ENCODE data around the gene PPP2R5C.

The PPP2R5C gene

DNA sequence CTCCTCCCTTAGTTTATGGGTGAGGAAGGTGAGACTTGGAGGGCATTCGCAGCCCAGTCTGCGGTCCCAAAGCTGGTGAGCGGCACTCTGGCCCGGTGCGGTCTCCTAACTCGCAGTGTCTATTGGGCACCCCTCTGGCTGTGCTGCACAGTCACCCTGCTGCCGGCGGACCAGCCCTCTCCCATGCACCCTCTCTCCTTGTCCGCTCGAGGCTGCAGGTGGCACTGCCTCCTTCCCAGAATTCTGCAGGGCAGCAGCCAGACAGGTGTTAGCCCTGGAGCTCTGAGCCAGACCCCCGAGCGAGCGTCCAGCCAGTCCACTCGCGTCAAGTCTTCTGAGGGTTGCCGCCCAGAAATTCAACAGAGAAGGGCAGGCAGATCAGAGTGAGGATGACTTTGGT is 146.1 kb downstream of the PPP2R5C start:
- no peak overlapping the region for H3K27ac ChIP-seq
- TF ChIP-seq Cebpa-rat (IDR thresholded peaks at IDR 0.05) = no peak
- H3K36me3 ChIP-seq = peaks cover 100% of the 10 kb centered on the region

DNA sequence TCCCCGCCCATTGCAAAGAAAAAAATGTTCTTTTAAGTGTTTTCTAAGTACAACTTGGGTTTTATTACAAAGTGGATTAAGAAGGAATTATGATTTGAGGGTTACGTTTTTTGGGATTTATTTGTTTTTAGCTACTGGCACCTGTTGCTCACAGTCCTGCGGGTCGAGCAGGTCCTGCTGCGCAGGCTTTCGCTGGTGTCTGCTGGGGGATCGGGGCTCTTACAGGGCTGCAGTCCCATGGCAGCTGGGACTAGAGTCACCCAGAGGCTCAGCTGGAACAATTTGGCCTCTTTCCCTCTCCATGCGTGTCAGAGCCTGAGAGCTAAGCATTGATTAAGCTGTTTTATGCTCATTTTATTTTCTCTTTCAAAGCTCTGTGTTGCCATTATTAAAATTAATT is 147.3 kb downstream of the PPP2R5C start:
- H3K9me3 ChIP-seq = no peaks in the 10 kb centered on the region
- H3K4me1 ChIP-seq = no peaks in the 10 kb centered on the region
- H4K20me1 ChIP-seq = peaks cover 90% of the 10 kb centered on the region
- H3K4me2 ChIP-seq = no peak overlapping the region
- no peak for TF ChIP-seq Cebpa-rat (IDR thresholded peaks at IDR 0.05)
- H3K9ac ChIP-seq = no peak overlapping the region
- H3K27ac ChIP-seq = no peak overlapping the region
- no peak overlapping the region for H3K4me3 ChIP-seq
- H3K27me3 ChIP-seq = no peaks in the 10 kb centered on the region
- peaks cover 100% of the 10 kb centered on the region for H3K36me3 ChIP-seq

More for the DNA sequence above, 146.1 kb downstream of the PPP2R5C start:
- Histone ChIP-seq H3K4me2 (no peak overlapping the region), H3K27me3 (no peaks in the 10 kb centered on the region), H3K4me3 (no peak overlapping the region), H3K9ac (no peak overlapping the region), H4K20me1 (peaks cover 91% of the 10 kb centered on the region), H3K9me3 (no peaks in the 10 kb centered on the region), H3K4me1 (no peaks in the 10 kb centered on the region)

DNA sequence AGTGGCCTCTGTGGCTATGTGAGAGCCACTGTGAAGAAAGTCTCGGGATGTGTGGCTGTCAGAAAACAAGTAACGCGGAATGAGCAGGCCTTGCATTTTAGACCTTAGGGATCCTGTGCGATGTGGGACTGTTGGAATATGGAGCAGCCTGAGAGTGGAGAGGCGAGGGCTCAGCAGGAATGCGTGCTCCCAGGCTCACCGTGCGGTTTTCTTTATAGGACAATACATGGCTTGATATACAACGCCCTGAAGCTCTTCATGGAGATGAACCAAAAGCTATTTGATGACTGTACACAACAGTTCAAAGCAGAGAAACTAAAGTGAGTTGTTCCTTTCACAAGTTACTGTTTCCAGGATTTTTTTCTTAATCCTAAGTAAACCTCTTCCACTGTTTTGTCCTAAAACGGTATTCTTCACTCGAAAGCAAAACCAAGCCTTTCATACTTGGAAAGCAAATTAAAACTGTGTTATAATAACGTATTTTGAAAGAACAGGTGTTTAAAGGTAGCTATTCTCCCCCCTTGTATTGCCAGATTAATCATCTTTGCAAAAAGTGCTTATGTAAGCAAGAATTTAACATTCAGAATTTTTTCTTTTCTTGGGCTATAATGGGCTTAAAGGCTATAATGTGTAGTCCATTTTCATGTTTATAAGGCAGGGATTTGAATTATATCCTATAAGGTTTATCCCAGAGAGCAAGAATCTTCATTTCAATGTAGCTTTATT is 148.0 kb downstream of the PPP2R5C start:
- no peaks in the 10 kb centered on the region for H3K4me1 ChIP-seq
- H3K27ac ChIP-seq = no peak overlapping the region
- H3K36me3 ChIP-seq = peaks cover 100% of the 10 kb centered on the region
- no peak overlapping the region for H3K4me3 ChIP-seq
- H3K9me3 ChIP-seq = no peaks in the 10 kb centered on the region
- no peak overlapping the region for H3K9ac ChIP-seq
- H3K27me3 ChIP-seq = no peaks in the 10 kb centered on the region
- no peak overlapping the region for H3K4me2 ChIP-seq
- TF ChIP-seq Cebpa-rat (IDR thresholded peaks at IDR 0.05) = no peak
- peaks cover 92% of the 10 kb centered on the region for H4K20me1 ChIP-seq

DNA sequence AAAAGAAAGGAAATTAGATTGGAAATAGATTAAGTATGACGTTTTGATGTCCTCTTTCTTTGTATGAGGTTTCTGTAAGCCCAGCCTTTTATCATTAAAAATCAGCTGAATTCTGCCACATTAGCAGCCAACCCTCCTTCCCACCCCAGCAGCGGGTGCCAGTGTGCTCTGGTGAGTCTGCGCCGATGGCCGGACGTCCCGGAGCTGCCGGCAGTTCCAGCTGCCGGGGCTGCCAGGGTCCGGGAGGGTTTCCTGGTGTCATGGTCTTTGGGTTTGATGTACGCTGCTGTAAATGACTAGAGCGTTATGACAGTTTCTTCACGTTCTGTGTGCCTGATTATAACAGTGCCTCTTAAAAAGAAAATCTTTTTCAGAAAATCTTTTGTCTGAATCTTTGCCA is 151.3 kb downstream of the PPP2R5C start:
- Histone ChIP-seq H3K27me3 (no peaks in the 10 kb centered on the region), H3K36me3 (peaks cover 99% of the 10 kb centered on the region), H3K4me2 (no peak overlapping the region), H3K27ac (no peak overlapping the region), H3K4me1 (no peaks in the 10 kb centered on the region), H3K9me3 (no peaks in the 10 kb centered on the region), H4K20me1 (peaks cover 89% of the 10 kb centered on the region), H3K4me3 (no peak overlapping the region), H3K9ac (no peak overlapping the region)
- no peak for TF ChIP-seq Cebpa-rat (IDR thresholded peaks at IDR 0.05)

DNA sequence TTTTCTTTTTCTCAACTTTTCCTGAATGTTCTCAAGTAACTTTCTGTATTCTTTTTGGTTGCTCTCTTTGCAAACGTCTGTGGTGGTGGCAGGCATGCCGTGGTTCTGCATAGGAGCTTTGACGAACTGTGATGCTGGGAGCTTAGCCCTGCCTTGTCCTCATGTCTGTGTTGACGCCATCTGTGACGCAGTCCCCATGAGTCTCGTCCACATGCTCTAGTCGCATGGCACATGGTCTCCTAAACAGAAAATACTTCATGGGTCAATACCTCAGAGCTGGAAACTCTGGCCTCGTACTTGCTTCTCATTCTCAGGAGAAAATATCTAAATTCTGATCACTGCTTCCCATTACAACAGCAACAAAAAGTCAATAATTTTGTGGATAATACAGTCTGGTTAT is 152.6 kb downstream of the PPP2R5C start:
- no peak overlapping the region for H3K4me2 ChIP-seq
- no peak overlapping the region for H3K4me3 ChIP-seq
- H3K4me1 ChIP-seq = no peaks in the 10 kb centered on the region
- H3K27me3 ChIP-seq = no peaks in the 10 kb centered on the region
- H3K27ac ChIP-seq = no peak overlapping the region
- no peaks in the 10 kb centered on the region for H3K9me3 ChIP-seq
- peaks cover 94% of the 10 kb centered on the region for H3K36me3 ChIP-seq
- no peak for TF ChIP-seq Cebpa-rat (IDR thresholded peaks at IDR 0.05)
- H3K9ac ChIP-seq = no peak overlapping the region
- H4K20me1 ChIP-seq = peaks cover 85% of the 10 kb centered on the region

DNA sequence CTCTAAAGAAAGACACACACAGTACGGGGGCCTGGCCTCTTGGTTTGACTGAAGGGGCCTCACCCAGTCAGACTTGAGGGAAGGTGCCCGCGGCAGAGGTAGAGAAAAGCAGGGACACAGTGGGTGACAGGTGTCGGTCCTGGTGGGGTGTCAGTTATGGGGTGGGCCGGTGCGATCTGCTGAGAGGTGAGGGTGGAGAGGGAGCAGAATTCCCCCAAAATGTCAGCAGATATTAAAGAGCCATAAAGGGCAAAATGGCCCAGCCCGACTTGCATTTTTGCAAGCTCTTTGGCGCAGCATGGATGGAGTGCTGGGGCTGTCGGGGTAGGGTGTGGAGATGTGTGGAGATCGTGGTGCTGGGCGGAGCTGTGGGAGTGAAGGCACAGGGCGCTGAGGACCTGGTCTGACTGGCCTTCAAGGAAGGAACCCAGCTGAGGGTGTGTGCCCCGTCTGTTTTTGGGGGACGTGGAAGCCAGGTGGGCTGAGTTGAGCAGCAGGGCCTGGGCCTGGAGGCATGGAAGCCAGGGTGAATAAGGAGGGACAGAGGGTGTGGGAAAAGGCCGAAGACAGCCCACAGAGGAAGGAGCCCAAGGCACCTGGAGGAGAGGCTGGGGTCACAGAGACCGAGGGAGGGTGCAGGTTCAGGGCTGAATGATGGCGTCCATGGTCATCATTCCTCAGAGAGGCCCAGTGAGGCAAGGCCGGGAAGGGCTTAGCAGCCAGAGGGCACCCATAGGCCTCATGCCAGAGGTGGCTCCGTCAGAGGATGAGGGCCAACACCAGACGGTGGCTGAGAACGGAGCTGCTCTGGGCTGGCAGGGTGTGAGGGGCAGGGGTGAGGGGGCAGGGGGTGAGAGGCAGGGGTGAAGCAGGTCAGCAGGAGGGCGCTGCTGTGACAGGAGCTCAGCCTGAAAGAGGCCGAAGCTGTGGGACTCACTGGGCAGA is 154.6 kb downstream of the PPP2R5C start:
- no peak overlapping the region for H3K4me2 ChIP-seq
- no peak overlapping the region for H3K9ac ChIP-seq
- no peak overlapping the region for H3K4me3 ChIP-seq
- H3K9me3 ChIP-seq = no peaks in the 10 kb centered on the region
- no peaks in the 10 kb centered on the region for H3K4me1 ChIP-seq
- H3K36me3 ChIP-seq = peaks cover 94% of the 10 kb centered on the region
- peaks cover 87% of the 10 kb centered on the region for H4K20me1 ChIP-seq
- no peaks in the 10 kb centered on the region for H3K27me3 ChIP-seq
- TF ChIP-seq Cebpa-rat (IDR thresholded peaks at IDR 0.05) = no peak
- H3K27ac ChIP-seq = no peak overlapping the region

DNA sequence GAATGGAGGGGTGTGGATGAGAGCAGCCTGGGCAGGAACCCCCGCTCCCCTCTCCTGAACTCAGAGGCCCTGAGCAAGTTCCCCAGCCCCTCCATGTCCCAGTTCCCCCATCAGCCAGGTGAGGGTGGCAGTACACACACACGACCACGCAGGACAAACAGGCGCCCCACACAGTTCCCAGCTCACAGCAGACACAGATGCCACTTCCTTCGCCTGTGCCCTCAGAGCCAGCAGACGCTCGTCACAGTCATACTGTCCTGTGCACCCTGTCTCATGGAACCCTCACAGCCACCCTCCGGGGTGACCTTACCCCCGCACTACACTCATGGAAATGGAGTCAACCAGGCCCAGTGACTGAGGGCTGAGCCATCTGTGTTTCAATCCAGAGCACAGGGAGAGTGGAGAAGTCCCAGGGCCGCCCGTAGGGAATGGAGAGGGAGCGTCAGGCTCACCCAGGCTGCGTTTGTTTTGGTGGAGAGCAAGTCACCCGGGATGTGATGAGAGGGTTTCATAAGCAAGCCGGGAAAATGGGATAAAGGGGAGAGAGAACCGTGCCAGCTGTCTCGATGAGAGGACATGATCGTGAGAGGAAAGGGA is 155.4 kb downstream of the PPP2R5C start:
- peaks cover 82% of the 10 kb centered on the region for H4K20me1 ChIP-seq
- TF ChIP-seq Cebpa-rat (IDR thresholded peaks at IDR 0.05) = no peak
- H3K4me1 ChIP-seq = no peaks in the 10 kb centered on the region
- no peaks in the 10 kb centered on the region for H3K27me3 ChIP-seq
- no peak overlapping the region for H3K4me3 ChIP-seq
- H3K9me3 ChIP-seq = no peaks in the 10 kb centered on the region
- no peak overlapping the region for H3K9ac ChIP-seq
- peaks cover 94% of the 10 kb centered on the region for H3K36me3 ChIP-seq
- H3K4me2 ChIP-seq = no peak overlapping the region
- no peak overlapping the region for H3K27ac ChIP-seq

DNA sequence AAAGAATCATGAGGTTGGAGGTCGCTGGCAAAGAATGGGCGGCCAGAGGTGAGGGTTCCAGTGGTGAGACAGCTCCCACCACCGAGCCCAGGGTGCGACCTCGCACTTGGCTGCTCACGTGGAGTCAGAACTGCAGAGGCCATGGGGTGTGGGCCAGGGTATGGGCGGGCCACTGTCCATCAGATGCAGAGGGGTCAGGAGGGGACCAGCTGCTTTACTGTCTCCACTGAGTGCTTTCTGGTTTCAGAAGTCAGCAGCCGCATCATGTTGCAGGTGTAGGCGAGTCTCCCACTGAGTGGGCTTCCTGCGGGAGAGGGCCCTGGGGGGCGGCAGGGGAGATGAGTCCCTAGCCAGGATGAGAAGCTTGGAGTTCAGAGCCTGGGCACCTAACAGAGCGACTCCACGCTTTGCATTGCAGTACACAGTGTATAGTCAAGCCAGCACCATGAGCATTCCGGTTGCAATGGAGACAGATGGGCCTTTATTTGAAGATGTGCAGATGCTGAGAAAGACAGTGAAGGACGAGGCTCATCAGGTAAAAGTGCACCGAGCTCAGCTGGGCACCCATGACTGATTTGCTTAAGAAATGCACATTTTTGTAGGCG is 156.0 kb downstream of the PPP2R5C start:
- Histone ChIP-seq H3K27ac (0 out of 2 replicates have a peak overlapping the region, but pooled peaks have one; percentile 4), H3K27me3 (no peaks in the 10 kb centered on the region), H3K9me3 (no peaks in the 10 kb centered on the region), H3K4me1 (no peaks in the 10 kb centered on the region), H3K36me3 (peaks cover 94% of the 10 kb centered on the region), H3K9ac (no peak overlapping the region), H4K20me1 (peaks cover 80% of the 10 kb centered on the region), H3K4me3 (no peak overlapping the region), H3K4me2 (no peak overlapping the region)
- no peak for TF ChIP-seq Cebpa-rat (IDR thresholded peaks at IDR 0.05)

DNA sequence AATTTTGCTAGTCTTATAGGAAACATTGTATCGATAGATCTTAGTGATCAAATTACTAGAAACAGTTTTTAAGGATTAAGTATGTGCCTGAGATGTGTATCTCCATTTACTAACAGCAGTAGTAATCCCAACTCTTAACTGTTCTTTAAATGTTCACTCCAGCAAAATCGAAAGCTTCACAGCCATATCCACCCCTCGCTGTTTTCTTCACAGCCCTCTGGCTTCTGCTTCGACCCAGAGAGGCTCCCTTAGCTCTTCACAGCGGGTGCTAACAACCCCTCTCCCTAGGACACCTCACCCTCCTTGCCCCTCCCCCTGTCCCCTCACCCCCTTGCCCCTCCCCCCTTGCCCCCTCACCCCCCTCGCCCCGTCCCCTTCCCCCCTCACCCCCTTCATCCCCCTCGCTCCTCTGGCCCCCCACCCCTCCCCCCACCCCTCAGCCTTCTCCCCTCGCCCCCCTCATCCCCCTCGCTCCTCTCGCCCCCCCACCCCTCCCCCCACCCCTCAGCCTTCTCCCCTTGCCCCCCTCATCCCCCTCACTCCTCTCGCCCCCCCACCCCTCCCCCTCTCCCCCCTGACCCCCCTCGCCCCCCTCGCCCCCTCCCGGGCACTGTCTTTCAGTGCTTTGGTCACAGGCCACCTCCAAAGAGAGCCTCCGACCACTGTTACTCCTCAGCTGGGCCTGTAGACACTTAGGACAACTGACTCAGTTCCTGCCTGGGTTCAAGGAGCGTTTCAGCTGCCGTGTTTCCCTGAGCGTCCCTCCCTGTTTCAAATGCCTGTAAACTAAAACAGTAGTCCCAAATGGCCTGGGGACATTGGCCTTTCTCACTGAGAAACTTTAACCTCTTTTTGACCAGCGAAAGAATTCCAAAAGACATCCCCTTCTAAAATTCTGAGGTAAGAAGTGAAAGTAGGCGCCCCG is 156.8 kb downstream of the PPP2R5C start:
- Histone ChIP-seq H3K27ac (no peak overlapping the region), H3K4me2 (no peak overlapping the region), H3K4me3 (no peak overlapping the region), H3K9ac (no peak overlapping the region), H3K4me1 (no peaks in the 10 kb centered on the region), H4K20me1 (peaks cover 82% of the 10 kb centered on the region), H3K36me3 (peaks cover 94% of the 10 kb centered on the region), H3K9me3 (no peaks in the 10 kb centered on the region), H3K27me3 (no peaks in the 10 kb centered on the region)
- no peak for TF ChIP-seq Cebpa-rat (IDR thresholded peaks at IDR 0.05)

All from BLaER1 (cell line).